ENCODE data around the gene TRAPPC13.
A peak's percentile ranks its signal among the peaks of the same experiment; 100 is the strongest.
"Not testable (repeated sequence)": the region's sequence is repeated elsewhere in the genome, so short reads cannot be mapped to it uniquely, and the experiment has no call there.

Gene TRAPPC13, protein sequence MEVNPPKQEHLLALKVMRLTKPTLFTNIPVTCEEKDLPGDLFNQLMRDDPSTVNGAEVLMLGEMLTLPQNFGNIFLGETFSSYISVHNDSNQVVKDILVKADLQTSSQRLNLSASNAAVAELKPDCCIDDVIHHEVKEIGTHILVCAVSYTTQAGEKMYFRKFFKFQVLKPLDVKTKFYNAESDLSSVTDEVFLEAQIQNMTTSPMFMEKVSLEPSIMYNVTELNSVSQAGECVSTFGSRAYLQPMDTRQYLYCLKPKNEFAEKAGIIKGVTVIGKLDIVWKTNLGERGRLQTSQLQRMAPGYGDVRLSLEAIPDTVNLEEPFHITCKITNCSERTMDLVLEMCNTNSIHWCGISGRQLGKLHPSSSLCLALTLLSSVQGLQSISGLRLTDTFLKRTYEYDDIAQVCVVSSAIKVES

DNA sequence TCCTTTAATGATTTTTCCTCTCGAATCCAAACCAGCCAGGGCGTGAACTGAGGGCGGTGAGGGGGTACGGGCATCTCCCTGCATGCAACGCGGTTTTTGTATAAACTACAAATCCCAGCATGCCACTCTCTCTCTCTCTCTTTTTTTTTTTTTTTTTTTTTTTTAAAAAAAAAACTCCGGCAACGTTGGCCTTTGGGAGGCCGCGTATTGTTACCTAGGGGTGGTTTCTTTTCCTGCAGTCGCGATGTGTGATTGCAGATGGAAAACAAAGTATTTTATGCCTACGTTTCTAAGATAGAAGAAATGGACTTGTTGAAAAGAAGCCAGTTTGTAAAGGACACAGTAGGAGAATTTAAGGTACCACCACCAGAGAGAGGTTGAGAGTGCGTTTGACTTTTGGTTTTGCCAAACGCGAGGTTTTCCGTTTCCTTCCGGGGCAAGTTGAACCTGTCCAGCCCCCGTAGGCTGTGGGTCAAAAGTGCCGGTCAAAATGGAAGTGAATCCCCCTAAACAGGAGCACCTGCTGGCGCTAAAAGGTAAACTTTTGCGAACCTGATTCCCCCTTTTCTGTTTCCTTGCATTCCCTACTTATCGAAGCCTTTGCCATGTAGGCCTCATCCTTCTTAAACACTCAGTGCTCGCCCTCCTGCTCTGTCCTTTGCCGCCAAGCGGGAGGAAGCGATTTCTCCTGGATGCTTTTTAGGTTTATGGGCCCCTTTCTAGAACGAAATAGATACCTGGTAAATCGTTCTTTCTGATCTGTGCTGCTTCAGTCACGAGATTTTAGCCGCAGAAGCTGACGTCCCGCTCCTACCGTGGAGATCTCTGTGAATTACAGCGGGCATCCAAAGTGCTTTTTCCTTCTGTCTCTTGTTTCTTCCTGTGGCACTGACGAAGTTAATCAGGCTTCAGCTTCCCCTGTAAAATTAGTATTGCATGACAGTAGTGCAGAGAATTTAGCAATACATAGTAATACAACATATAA is at the start of gene TRAPPC13, which contains the start of gene SHLD3:
Gene TRAPPC13 (plus strand): TSS at position 457 of the 985 bp plus-strand sequence. CDS start 34 bp downstream, at position 491.
Gene SHLD3 (plus strand): TSS at position 457 of the 985 bp plus-strand sequence. CDS start 4,561 bp downstream, outside the sequence.
- peak within 1 kb of the TSS; percentile 94 for H3K27ac ChIP-seq
- H3K4me1 ChIP-seq, result peaks cover 12% of the 10 kb centered on the region
- H3K4me2 ChIP-seq (ENCODE audit: low read length), result peak within 1 kb of the TSS; percentile 56
- H3K79me2 ChIP-seq, result peaks cover 35% of the 10 kb centered on the region
- H3K9ac ChIP-seq, result peak within 1 kb of the TSS; percentile 78
- H3K4me3 ChIP-seq (ENCODE audit: low read depth, low read length), result peak within 1 kb of the TSS; percentile 88
- peak within 1 kb of the TSS; percentile 96 for H2AFZ ChIP-seq
- no peaks in the 10 kb centered on the region for H3K27me3 ChIP-seq (ENCODE audit: control insufficient read depth, insufficient read depth, low read length)
- H3K9me3 ChIP-seq (ENCODE audit: control insufficient read depth, low read length), result no peaks in the 10 kb centered on the region
- TF ChIP-seq, protein P1, sequence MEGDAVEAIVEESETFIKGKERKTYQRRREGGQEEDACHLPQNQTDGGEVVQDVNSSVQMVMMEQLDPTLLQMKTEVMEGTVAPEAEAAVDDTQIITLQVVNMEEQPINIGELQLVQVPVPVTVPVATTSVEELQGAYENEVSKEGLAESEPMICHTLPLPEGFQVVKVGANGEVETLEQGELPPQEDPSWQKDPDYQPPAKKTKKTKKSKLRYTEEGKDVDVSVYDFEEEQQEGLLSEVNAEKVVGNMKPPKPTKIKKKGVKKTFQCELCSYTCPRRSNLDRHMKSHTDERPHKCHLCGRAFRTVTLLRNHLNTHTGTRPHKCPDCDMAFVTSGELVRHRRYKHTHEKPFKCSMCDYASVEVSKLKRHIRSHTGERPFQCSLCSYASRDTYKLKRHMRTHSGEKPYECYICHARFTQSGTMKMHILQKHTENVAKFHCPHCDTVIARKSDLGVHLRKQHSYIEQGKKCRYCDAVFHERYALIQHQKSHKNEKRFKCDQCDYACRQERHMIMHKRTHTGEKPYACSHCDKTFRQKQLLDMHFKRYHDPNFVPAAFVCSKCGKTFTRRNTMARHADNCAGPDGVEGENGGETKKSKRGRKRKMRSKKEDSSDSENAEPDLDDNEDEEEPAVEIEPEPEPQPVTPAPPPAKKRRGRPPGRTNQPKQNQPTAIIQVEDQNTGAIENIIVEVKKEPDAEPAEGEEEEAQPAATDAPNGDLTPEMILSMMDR (IDR thresholded peaks at IDR 0.05), result no peak
- H3K36me3 ChIP-seq (ENCODE audit: control insufficient read depth, insufficient read depth, low read length), result no peaks in the 10 kb centered on the region

DNA sequence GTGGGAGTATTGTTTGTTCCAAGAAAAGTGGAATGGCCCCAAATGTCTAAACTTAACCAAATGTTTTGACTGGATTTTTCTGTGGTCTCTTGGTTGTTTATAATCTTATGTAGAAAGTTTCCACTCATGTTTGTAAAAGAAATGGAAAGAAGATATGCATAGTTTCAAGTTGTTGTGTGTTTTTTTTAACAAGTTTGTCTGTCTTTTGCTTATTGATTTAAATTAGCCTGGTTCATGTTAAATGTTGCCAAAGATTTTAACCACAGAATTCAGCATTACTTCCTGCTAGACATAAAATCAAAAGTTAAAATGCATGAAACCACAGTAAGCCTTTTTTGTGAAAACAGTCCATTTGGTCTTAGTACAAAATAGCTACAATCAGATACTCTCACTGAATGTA is 47.7 kb upstream of the TRAPPC13 start:
- Histone ChIP-seq H2AFZ (no peak overlapping the region), H3K36me3 (ENCODE audit: control insufficient read depth, insufficient read depth, low read length) (no peaks in the 10 kb centered on the region), H3K4me1 (no peaks in the 10 kb centered on the region), H3K27ac (no peak overlapping the region), H3K9me3 (ENCODE audit: control insufficient read depth, low read length) (no peaks in the 10 kb centered on the region), H3K4me3 (ENCODE audit: low read depth, low read length) (no peak overlapping the region), H3K9ac (no peak overlapping the region), H3K27me3 (ENCODE audit: control insufficient read depth, insufficient read depth, low read length) (no peaks in the 10 kb centered on the region), H3K79me2 (peaks cover 5% of the 10 kb centered on the region), H3K4me2 (ENCODE audit: low read length) (no peak overlapping the region)
- TF ChIP-seq, protein P1 (IDR thresholded peaks at IDR 0.05), result no peak

DNA sequence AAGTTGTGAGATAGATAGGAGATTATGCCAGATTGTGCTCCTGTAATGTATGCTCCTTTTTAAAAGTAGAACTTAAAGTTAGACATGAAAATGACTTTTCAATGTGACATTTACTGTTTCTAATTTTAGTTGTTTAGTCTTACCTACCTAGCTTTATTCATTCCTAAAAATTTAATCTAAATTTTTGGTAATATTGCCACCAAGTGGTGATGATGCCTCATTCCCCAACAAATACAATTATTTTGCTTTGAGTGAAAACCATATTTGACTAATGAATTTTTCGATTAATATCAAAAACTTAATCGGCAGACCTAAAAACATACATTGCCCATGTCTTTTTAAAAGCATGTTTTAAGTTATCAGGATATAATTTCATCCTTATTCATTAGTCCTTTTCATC is 36.1 kb upstream of the TRAPPC13 start:
- no peak overlapping the region for H3K27ac ChIP-seq
- H3K4me3 ChIP-seq (ENCODE audit: low read depth, low read length), result no peak overlapping the region
- no peaks in the 10 kb centered on the region for H3K4me1 ChIP-seq
- H3K79me2 ChIP-seq, result no peaks in the 10 kb centered on the region
- no peaks in the 10 kb centered on the region for H3K27me3 ChIP-seq (ENCODE audit: control insufficient read depth, insufficient read depth, low read length)
- no peaks in the 10 kb centered on the region for H3K36me3 ChIP-seq (ENCODE audit: control insufficient read depth, insufficient read depth, low read length)
- H3K4me2 ChIP-seq (ENCODE audit: low read length), result no peak overlapping the region
- H2AFZ ChIP-seq, result no peak overlapping the region
- TF ChIP-seq, protein P1 (IDR thresholded peaks at IDR 0.05), result no peak
- H3K9me3 ChIP-seq (ENCODE audit: control insufficient read depth, low read length), result no peaks in the 10 kb centered on the region
- H3K9ac ChIP-seq, result no peak overlapping the region

DNA sequence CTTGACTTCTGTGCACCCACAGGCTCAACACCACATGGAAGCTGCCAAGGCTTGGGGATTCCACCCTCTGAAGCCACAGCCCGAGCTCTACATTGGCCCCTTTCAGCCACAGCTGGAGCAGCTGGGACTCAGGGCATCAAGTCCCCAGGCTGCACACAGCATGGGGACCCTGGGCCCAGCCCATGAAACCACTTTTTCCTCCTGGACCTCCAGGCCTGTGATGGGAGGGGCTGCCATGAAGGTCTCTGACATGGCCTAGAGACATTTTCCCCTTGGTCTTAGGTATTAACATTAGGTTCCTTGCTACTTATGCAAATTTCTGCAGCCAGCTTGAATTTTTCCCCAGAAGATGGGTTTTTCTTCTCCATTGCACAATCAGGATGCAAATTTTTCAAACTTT is 23.1 kb upstream of the TRAPPC13 start:
- H3K4me3 ChIP-seq (ENCODE audit: low read depth, low read length); H3K36me3 ChIP-seq (ENCODE audit: control insufficient read depth, insufficient read depth, low read length); H3K27me3 ChIP-seq (ENCODE audit: control insufficient read depth, insufficient read depth, low read length); H2AFZ ChIP-seq; H3K9ac ChIP-seq; H3K4me1 ChIP-seq; H3K4me2 ChIP-seq (ENCODE audit: low read length); H3K27ac ChIP-seq; H3K9me3 ChIP-seq (ENCODE audit: control insufficient read depth, low read length): not testable (repeated sequence)
- peaks cover 17% of the 10 kb centered on the region for H3K79me2 ChIP-seq

DNA sequence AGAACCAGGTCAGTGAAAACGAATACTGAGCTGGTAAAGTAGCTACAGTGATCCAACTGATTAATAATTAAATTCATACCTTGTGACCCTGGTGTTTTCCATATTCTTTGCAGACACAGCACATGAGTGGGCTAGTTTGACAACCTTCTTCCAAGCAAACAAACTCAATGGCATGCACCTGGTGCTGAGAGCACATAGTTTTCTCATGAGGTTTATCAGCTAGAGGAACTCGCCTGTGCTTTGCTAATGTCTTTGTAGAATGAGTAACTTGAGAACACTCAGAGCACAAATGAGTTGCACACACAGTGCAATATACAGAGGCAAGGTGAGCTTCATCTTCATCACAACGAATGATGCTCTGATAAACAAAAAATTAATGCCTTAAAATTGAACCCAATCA is 13.3 kb upstream of the TRAPPC13 start:
- H3K4me1 ChIP-seq, result no peaks in the 10 kb centered on the region
- H2AFZ ChIP-seq, result no peak overlapping the region
- no peaks in the 10 kb centered on the region for H3K36me3 ChIP-seq (ENCODE audit: control insufficient read depth, insufficient read depth, low read length)
- H3K27ac ChIP-seq, result no peak overlapping the region
- no peak overlapping the region for H3K9ac ChIP-seq
- H3K4me2 ChIP-seq (ENCODE audit: low read length), result peak overlapping the region; percentile 21
- H3K27me3 ChIP-seq (ENCODE audit: control insufficient read depth, insufficient read depth, low read length), result no peaks in the 10 kb centered on the region
- no peaks in the 10 kb centered on the region for H3K9me3 ChIP-seq (ENCODE audit: control insufficient read depth, low read length)
- no peak overlapping the region for H3K4me3 ChIP-seq (ENCODE audit: low read depth, low read length)
- H3K79me2 ChIP-seq, result peaks cover 14% of the 10 kb centered on the region
- TF ChIP-seq, protein P1 (IDR thresholded peaks at IDR 0.05), result no peak

Data from parathyroid adenoma (tissue), 2 donors.